ENCODE data around the gene LRMDA.

- TF ChIP-seq CTCF (IDR thresholded peaks at IDR 0.05; ENCODE audit: low read depth, low read length) (no peak), EZH2phosphoT487 (IDR thresholded peaks at IDR 0.05; ENCODE audit: low read depth) (no peak)
Observed at GRCh38 chr10:75550191-75550590, 118.8 kb downstream of the LRMDA start.

Measured in OCI-LY3 (cell line).